ENCODE data around the gene GTSF1L.

DNA sequence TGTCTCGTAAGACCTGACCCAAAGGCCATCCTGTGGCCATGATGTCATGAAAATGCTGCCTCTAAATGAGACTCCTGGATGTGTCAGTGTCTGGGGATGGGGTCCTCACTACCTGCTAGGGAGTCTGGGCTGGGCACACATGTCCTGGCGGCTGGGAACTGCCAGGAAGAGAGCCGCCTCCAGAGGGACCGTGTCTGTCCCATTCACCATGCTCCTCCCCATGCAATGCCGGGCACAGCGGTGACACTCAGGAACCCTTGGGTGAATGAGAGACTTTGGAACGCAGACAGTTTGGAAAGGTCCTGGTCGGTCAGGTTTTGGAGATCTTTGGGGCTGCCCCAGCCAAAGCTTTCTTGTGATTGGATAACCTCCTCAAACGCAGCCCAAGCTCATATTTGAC, 40.1 kb upstream of the GTSF1L start:
- TF ChIP-seq CSDC2 (CRISPR knock-in tag; IDR thresholded peaks at IDR 0.05), result no peak
- TF ChIP-seq POU6F1 (CRISPR knock-in tag; IDR thresholded peaks at IDR 0.05; ENCODE audit: borderline replicate concordance, low read depth), result no peak
- no peak for TF ChIP-seq ISL1 (CRISPR knock-in tag; IDR thresholded peaks at IDR 0.05)
- no peak for TF ChIP-seq OSR1 (CRISPR knock-in tag; IDR thresholded peaks at IDR 0.05)
- TF ChIP-seq RARB (CRISPR knock-in tag; IDR thresholded peaks at IDR 0.05), result no peak
- TF ChIP-seq PPARA (CRISPR knock-in tag; IDR thresholded peaks at IDR 0.05; ENCODE audit: borderline replicate concordance), result no peak
- TF ChIP-seq ZNF565 (CRISPR knock-in tag; conservative IDR thresholded peaks at IDR 0.05; ENCODE audit: low read depth), result no peak
- no peak for TF ChIP-seq GLIS3 (CRISPR knock-in tag; IDR thresholded peaks at IDR 0.05)
- no peak for TF ChIP-seq TOX (CRISPR knock-in tag; IDR thresholded peaks at IDR 0.05; ENCODE audit: borderline replicate concordance)
- TF ChIP-seq ZFP3 (CRISPR knock-in tag; IDR thresholded peaks at IDR 0.05), result no peak
- TF ChIP-seq CSRNP3 (CRISPR knock-in tag; IDR thresholded peaks at IDR 0.05), result no peak
- TF ChIP-seq, protein P1, sequence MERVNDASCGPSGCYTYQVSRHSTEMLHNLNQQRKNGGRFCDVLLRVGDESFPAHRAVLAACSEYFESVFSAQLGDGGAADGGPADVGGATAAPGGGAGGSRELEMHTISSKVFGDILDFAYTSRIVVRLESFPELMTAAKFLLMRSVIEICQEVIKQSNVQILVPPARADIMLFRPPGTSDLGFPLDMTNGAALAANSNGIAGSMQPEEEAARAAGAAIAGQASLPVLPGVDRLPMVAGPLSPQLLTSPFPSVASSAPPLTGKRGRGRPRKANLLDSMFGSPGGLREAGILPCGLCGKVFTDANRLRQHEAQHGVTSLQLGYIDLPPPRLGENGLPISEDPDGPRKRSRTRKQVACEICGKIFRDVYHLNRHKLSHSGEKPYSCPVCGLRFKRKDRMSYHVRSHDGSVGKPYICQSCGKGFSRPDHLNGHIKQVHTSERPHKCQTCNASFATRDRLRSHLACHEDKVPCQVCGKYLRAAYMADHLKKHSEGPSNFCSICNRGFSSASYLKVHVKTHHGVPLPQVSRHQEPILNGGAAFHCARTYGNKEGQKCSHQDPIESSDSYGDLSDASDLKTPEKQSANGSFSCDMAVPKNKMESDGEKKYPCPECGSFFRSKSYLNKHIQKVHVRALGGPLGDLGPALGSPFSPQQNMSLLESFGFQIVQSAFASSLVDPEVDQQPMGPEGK (CRISPR knock-in tag; IDR thresholded peaks at IDR 0.05; ENCODE audit: borderline replicate concordance), result no peak
- no peak for TF ChIP-seq ZFP30 (CRISPR knock-in tag; IDR thresholded peaks at IDR 0.05)
